HL-60 (cell line): ENCODE data around the gene ADGRE2.

ENCODE experiments used
- DNase-seq, 2 experiments: peaks; one replicate each; pipeline ENCODE4 v3.0.0-alpha.2; 2010 to 2020; ENCODE audit warnings: low read depth in 1 of 2, low spot score in 1 of 2
- H3K27ac ChIP-seq: fragments of 250-450 bp; sonication (Bioruptor Pico); replicated peaks from 2 replicates; pipeline ENCODE4 v1.5.1; 2020; ENCODE audit warnings: mild to moderate bottlenecking, moderate library complexity
- H3K27me3 ChIP-seq: fragments of 250-450 bp; sonication (Bioruptor Pico); 2 replicates; pipeline ENCODE4 v1.5.1; 2021; ENCODE audit warnings: mild to moderate bottlenecking, moderate library complexity; ENCODE audit not compliant: insufficient read depth, poor library complexity, severe bottlenecking
- H3K4me3 ChIP-seq: replicated peaks from 2 replicates; pipeline ENCODE4 v1.5.1; 2011; ENCODE audit warnings: mild to moderate bottlenecking, control low read depth, low read length; ENCODE audit not compliant: insufficient read depth
- CTCF ChIP-seq: IDR thresholded peaks from one replicate; pipeline ENCODE4 v1.5.1; 2011; ENCODE audit warnings: low read length, control low read depth, inconsistent platforms; ENCODE audit not compliant: insufficient read depth
- GABPA ChIP-seq: IDR thresholded peaks from 2 replicates; pipeline ENCODE4 v1.6.1; 2012; ENCODE audit warnings: low read depth
- POLR2AphosphoS5 ChIP-seq: IDR thresholded peaks from 2 replicates; pipeline ENCODE4 v1.6.1; 2012; ENCODE audit warnings: low read depth
- REST ChIP-seq: IDR thresholded peaks from 2 replicates; pipeline ENCODE4 v1.6.1; 2012; ENCODE audit warnings: low read depth; ENCODE audit not compliant: insufficient replicate concordance
- SPI1 ChIP-seq: IDR thresholded peaks from 2 replicates; pipeline ENCODE4 v1.6.1; 2012; ENCODE audit warnings: low read depth, mild to moderate bottlenecking, borderline replicate concordance

Gene ADGRE2

GRCh38 chr19:14700711-14701375 lies 77.5 kb downstream of the ADGRE2 start:
- H3K27ac ChIP-seq = no peak overlapping the region
- no peak overlapping the region for H3K4me3 ChIP-seq
- TF ChIP-seq POLR2AphosphoS5 (0 out of 2 replicates have a peak, but pooled peaks have one; percentile 39), GABPA (no peak), CTCF (no peak)
- no peaks in the 10 kb centered on the region for H3K27me3 ChIP-seq
- peak in 1 of 2 experiments; percentile 62 for DNase-seq

GRCh38 chr19:14699641-14700040 lies 78.7 kb downstream of the ADGRE2 start:
- Histone ChIP-seq H3K27me3 (no peaks in the 10 kb centered on the region), H3K4me3 (no peak overlapping the region), H3K27ac (no peak overlapping the region)
- DNase-seq = no peak
- no peak for TF ChIP-seq SPI1
- no peak for TF ChIP-seq POLR2AphosphoS5
- no peak for TF ChIP-seq CTCF
- TF ChIP-seq REST = no peak
- no peak for TF ChIP-seq GABPA

- TF ChIP-seq SPI1 = no peak
- no peak for TF ChIP-seq CTCF
- TF ChIP-seq POLR2AphosphoS5 = no peak
- TF ChIP-seq REST = no peak
- TF ChIP-seq GABPA = no peak
- Histone ChIP-seq H3K27me3 (no peaks in the 10 kb centered on the region), H3K4me3 (no peak overlapping the region), H3K27ac (no peak overlapping the region)
- no peak for DNase-seq
These were observed 82.9 kb downstream of the ADGRE2 start for GRCh38 chr19:14695471-14695870.
